ENCODE measurements around the gene IRS2. TPM values are rescaled to one million over a fixed set of nuclear protein-coding genes. Genes with fewer than 3 reads are reported as not detected.

IRS2 gene
- total RNA-seq, 1 donor, result 19.0 TPM

DNA sequence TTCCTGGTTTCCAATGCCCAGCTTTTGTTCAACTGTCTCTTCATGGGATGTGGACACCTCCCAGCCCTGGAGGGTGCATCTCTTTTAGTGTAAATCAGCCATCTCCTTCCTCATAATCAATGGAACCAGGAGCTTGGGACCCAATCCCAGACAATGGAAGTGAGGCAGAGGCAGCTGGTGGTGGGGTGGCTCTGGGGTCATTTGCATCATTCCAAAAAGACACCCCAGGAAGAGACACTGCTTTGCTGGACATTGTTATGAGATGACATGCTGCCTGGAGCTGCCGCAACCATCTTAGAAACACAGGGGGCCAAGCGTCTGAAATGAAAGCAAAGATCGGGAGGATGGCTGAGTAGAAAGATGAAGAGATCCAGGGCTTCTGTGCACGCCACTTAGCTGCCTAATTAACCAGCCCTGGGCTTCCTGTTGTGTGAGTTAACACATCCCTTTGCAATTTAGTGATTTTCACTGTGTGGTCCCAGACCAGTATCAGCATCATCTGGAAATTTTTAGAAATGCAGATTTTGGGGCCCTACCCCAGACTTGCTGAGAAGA lies 36.1 kb downstream of the IRS2 start:
- H3K4me3 ChIP-seq (ENCODE audit: low read depth, low read length), result no peak overlapping the region
- no peak for DNase-seq (ENCODE audit: low read depth)
- no peak for TF ChIP-seq CTCF (IDR thresholded peaks at IDR 0.05; ENCODE audit: insufficient read depth, low read depth, low read length)

GRCh38 chr13:109749365-109749764 lies 37.0 kb downstream of the IRS2 start:
- TF ChIP-seq CTCF (IDR thresholded peaks at IDR 0.05; ENCODE audit: insufficient read depth, low read depth, low read length), result no peak
- no peak for DNase-seq (ENCODE audit: low read depth)
- H3K4me3 ChIP-seq (ENCODE audit: low read depth, low read length), result no peak overlapping the region

GRCh38 chr13:109748677-109749076 lies 37.7 kb downstream of the IRS2 start:
- H3K4me3 ChIP-seq (ENCODE audit: low read depth, low read length), result no peak overlapping the region
- TF ChIP-seq CTCF (IDR thresholded peaks at IDR 0.05; ENCODE audit: insufficient read depth, low read depth, low read length), result no peak
- no peak for DNase-seq (ENCODE audit: low read depth)

DNA sequence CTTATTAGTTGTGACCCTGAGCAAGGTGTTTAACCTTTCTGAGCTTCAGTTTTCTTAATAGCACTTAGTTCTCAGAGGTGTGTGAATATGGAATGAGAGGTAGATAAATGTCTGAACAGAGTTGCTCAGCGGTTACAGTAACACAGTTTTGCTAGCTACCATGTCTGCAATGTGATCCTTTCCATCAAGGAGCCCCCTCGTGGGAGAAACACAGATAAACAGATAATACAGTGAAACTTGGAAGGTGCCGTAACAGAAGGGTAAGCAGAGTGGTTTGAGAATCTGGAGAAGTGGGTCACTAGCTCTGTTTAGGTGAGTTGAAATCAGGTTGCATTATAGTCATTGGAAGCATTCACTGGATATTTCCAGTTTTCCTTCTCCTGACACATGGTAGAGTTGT lies 38.9 kb downstream of the IRS2 start:
- no peak overlapping the region for H3K4me3 ChIP-seq (ENCODE audit: low read depth, low read length)
- TF ChIP-seq CTCF (IDR thresholded peaks at IDR 0.05; ENCODE audit: insufficient read depth, low read depth, low read length), result peak; percentile 16
- no peak for DNase-seq (ENCODE audit: low read depth)

DNA sequence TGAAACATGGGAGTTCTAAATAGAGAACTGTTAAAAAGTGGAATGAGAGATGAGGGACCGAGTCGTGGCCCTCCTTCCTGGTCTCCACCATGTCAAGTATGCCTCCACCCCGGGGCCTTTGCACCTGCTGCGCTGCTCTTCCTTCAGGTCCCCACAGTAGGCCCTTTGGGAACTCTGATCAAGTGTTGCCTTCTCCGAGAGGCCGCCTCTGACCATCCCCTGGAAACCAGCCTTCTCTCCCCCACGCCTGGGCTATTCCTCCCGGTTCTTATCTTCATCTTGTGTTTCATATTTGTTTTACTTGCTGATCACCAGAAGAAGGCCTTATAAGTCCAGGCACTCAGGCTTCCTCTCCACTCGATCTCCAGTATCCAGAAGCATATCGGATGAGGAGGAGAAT lies 40.0 kb downstream of the IRS2 start:
- DNase-seq (ENCODE audit: low read depth), result no peak
- TF ChIP-seq CTCF (IDR thresholded peaks at IDR 0.05; ENCODE audit: insufficient read depth, low read depth, low read length), result no peak
- no peak overlapping the region for H3K4me3 ChIP-seq (ENCODE audit: low read depth, low read length)

GRCh38 chr13:109745702-109746101 lies 40.7 kb downstream of the IRS2 start:
- TF ChIP-seq CTCF (IDR thresholded peaks at IDR 0.05; ENCODE audit: insufficient read depth, low read depth, low read length), result no peak
- no peak overlapping the region for H3K4me3 ChIP-seq (ENCODE audit: low read depth, low read length)
- no peak for DNase-seq (ENCODE audit: low read depth)

- no peak for TF ChIP-seq CTCF (IDR thresholded peaks at IDR 0.05; ENCODE audit: insufficient read depth, low read depth, low read length)
- H3K4me3 ChIP-seq (ENCODE audit: low read depth, low read length), result no peak overlapping the region
- no peak for DNase-seq (ENCODE audit: low read depth)
These were observed 41.3 kb downstream of the IRS2 start for GRCh38 chr13:109745060-109745459.
